PC-9 (cell line): ENCODE measurements around the gene FGFR3.

Source experiments
- EZH2 ChIP-seq: fragments of 200-600 bp; sonication (generic); IDR thresholded peaks from 2 replicates; pipeline ENCODE4 v1.8.0; 2017; ENCODE audit warnings: antibody characterized with exemption, low read depth
- TF ChIP-seq, protein P1 (sequence below): fragments of 200-600 bp; sonication (generic); conservative IDR thresholded peaks from 2 replicates; pipeline ENCODE4 v1.6.1; 2017; ENCODE audit warnings: mixed run types, antibody characterized with exemption, mild to moderate bottlenecking, moderate library complexity

DNA sequence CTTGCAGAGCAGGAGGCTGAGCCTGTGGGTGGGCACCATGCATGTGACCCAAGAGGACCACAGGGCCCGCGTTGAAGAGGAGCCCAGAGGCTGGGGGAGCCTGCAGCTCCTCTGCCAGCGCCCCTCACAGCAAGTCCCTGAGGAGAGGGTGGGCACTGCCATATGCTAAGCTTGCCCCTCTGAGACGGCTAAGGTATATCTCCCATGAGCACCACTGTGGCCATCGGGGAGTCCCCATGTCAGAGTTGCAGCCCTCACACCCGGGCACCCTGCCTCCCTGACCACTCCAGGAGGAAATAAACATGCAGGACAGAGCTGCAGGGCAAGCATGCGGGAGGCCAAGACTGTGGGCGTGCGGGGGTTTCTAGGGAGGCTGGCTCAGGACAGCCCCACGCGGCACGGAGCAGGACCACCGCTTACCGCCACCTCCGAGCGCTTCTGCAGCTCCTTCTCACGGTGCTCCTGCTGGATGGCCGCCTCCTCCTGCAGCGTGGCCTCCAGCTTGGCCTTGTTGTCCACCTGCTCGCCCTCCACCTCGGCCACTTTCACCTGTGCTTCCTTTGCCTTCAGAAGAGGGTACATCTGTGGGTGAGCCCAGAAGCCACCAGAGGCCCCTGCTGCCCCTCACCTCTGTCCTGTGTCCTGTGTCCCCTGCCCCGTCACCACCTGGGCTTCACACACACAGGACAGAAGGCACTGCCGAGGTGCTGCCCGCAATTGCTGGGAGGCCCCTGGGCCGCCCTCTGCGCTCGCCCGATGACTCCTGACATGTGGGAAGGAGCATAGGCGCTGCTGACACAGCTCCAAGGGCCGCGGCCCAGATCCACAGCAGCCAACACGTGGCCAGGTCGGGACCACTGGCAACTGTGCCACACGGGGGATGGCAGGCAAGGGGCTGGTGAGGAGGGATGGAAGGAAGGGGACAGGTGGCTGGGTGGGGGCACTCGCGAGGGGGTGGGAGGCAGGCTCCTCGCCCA lies 29.8 kb downstream of the FGFR3 start:
- TF ChIP-seq, protein P1, sequence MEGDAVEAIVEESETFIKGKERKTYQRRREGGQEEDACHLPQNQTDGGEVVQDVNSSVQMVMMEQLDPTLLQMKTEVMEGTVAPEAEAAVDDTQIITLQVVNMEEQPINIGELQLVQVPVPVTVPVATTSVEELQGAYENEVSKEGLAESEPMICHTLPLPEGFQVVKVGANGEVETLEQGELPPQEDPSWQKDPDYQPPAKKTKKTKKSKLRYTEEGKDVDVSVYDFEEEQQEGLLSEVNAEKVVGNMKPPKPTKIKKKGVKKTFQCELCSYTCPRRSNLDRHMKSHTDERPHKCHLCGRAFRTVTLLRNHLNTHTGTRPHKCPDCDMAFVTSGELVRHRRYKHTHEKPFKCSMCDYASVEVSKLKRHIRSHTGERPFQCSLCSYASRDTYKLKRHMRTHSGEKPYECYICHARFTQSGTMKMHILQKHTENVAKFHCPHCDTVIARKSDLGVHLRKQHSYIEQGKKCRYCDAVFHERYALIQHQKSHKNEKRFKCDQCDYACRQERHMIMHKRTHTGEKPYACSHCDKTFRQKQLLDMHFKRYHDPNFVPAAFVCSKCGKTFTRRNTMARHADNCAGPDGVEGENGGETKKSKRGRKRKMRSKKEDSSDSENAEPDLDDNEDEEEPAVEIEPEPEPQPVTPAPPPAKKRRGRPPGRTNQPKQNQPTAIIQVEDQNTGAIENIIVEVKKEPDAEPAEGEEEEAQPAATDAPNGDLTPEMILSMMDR, result no peak
- no peak for TF ChIP-seq EZH2
